A549 (cell line): ENCODE measurements around the gene CRYGB.

Experiments
- CTCF ChIP-seq: fragments of >200 bp; sonication (Bioruptor Twin); formaldehyde crosslinking; IDR thresholded peaks from 3 replicates; pipeline ENCODE4 v1.5.1; 2016
- PBX3 ChIP-seq: IDR thresholded peaks from 2 replicates; pipeline ENCODE4 v1.6.1; 2012
- POLR2AphosphoS2 ChIP-seq: conservative IDR thresholded peaks from 2 replicates; pipeline ENCODE4 v1.6.1; 2012; ENCODE audit warnings: low read length, improper control_type of control experiment, inconsistent platforms
- ZNF302 ChIP-seq: fragments of 250-450 bp; sonication (Bioruptor Pico); IDR thresholded peaks from 2 replicates; pipeline ENCODE4 v1.9.0; 2021; ENCODE audit warnings: inconsistent platforms, mild to moderate bottlenecking, moderate library complexity

GRCh38 chr2:208182835-208183234, 36.9 kb upstream of the CRYGB start:
- no peak for TF ChIP-seq PBX3
- TF ChIP-seq CTCF, result no peak
- TF ChIP-seq ZNF302, result no peak
- no peak for TF ChIP-seq POLR2AphosphoS2
